Fibroblast of lung (primary cell): ENCODE data around the gene SPRING1. TPM values are rescaled to one million over a fixed set of nuclear protein-coding genes. Genes with fewer than 3 reads are reported as not detected.

ENCODE experiments used
- DNase-seq, 2 donors: peaks; one replicate each; pipeline versions ENCODE4 v3.0.0 to v3.0.0-alpha.2; 2010; ENCODE audit warnings: low read depth in 2 of 2
- H2AFZ ChIP-seq: 2 replicates; pipeline ENCODE4 v1.5.1; 2012; ENCODE audit warnings: low read length, control low read depth, inconsistent platforms
- H3K27ac ChIP-seq: 2 replicates; pipeline ENCODE4 v1.5.1; 2011; ENCODE audit warnings: low read length, control low read depth; ENCODE audit not compliant: insufficient read depth
- H3K27me3 ChIP-seq: 2 replicates; pipeline ENCODE4 v1.5.1; 2011; ENCODE audit warnings: mild to moderate bottlenecking, low read length; ENCODE audit not compliant: control insufficient read depth, insufficient read depth
- H3K36me3 ChIP-seq: 2 replicates; pipeline ENCODE4 v1.5.1; 2011; ENCODE audit warnings: low read length; ENCODE audit not compliant: control insufficient read depth, insufficient read depth
- H3K4me1 ChIP-seq: 2 replicates; pipeline ENCODE4 v1.5.1; 2011; ENCODE audit warnings: low read length; ENCODE audit not compliant: control insufficient read depth, insufficient read depth; ENCODE audit errors: extremely low read depth
- H3K4me2 ChIP-seq: 2 replicates; pipeline ENCODE4 v1.5.1; 2011; ENCODE audit warnings: low read length, control low read depth; ENCODE audit not compliant: insufficient read depth; ENCODE audit errors: extremely low read depth
- H3K4me3 ChIP-seq, 4 experiments: fragments of 200-600 bp in 1 of 4; sonication (generic) in 1 of 4; replicated peaks in 1 of 4; 2 replicates each; pipeline ENCODE4 v1.5.1; 2011 to 2016; ENCODE audit warnings: low read length in 4 of 4, low read depth in 3 of 4, mild to moderate bottlenecking in 3 of 4, control low read depth in 2 of 4, inconsistent platforms in 1 of 4, mixed read lengths in 1 of 4; ENCODE audit not compliant: insufficient read depth in 1 of 4; ENCODE audit errors: control extremely low read depth in 1 of 4
- H3K79me2 ChIP-seq: 2 replicates; pipeline ENCODE4 v1.5.1; 2012; ENCODE audit warnings: mild to moderate bottlenecking, low read length, inconsistent platforms; ENCODE audit not compliant: control insufficient read depth, insufficient read depth
- H3K9ac ChIP-seq: 2 replicates; pipeline ENCODE4 v1.5.1; 2011; ENCODE audit warnings: mild to moderate bottlenecking, low read length, control low read depth; ENCODE audit not compliant: insufficient read depth
- H3K9me3 ChIP-seq: 2 replicates; pipeline ENCODE4 v1.5.1; 2012; ENCODE audit warnings: low read depth, low read length; ENCODE audit not compliant: control insufficient read depth, insufficient read depth
- H4K20me1 ChIP-seq: 2 replicates; pipeline ENCODE4 v1.5.1; 2011; ENCODE audit warnings: low read length; ENCODE audit not compliant: control insufficient read depth, insufficient read depth; ENCODE audit errors: extremely low read depth
- EZH2 ChIP-seq: IDR thresholded peaks from 2 replicates; pipeline ENCODE4 v1.5.1; 2012; ENCODE audit warnings: low read length, control low read depth, mild to moderate bottlenecking; ENCODE audit errors: missing control alignments
- polyA plus RNA-seq, 2 donors: library from polyadenylated mRNA; depleted of rRNA in 1 of 2; stranded (reverse) in 1 of 2; unstranded in 1 of 2; fragments of >200 nt; gene quantifications; 2 replicates each; pipeline ENCODE4 v1.2.1, GENCODE V29; 2011 to 2012; ENCODE audit warnings: missing spikeins in 1 of 2
- total RNA-seq: library from RNA; depleted of rRNA; stranded (reverse); fragments of >200 nt; gene quantifications from 2 replicates; pipeline ENCODE4 v1.2.1, GENCODE V29; 2014
- TF ChIP-seq, protein P1 (sequence below), 2 donors: IDR thresholded peaks in 1 of 2; conservative IDR thresholded peaks in 1 of 2; 1 replicate in 1 of 2; 2 replicates in 1 of 2; pipeline ENCODE4 v1.5.1; 2011 to 2012; ENCODE audit warnings: low read length in 2 of 2, control low read depth in 1 of 2, inconsistent platforms in 1 of 2, low read depth in 1 of 2, mild to moderate bottlenecking in 1 of 2

The SPRING1 gene
- total and polyA plus RNA-seq, 2 donors (not counting 1 experiment from before 2014, with no cell fraction given): 14.6 to 18.8 TPM

DNA sequence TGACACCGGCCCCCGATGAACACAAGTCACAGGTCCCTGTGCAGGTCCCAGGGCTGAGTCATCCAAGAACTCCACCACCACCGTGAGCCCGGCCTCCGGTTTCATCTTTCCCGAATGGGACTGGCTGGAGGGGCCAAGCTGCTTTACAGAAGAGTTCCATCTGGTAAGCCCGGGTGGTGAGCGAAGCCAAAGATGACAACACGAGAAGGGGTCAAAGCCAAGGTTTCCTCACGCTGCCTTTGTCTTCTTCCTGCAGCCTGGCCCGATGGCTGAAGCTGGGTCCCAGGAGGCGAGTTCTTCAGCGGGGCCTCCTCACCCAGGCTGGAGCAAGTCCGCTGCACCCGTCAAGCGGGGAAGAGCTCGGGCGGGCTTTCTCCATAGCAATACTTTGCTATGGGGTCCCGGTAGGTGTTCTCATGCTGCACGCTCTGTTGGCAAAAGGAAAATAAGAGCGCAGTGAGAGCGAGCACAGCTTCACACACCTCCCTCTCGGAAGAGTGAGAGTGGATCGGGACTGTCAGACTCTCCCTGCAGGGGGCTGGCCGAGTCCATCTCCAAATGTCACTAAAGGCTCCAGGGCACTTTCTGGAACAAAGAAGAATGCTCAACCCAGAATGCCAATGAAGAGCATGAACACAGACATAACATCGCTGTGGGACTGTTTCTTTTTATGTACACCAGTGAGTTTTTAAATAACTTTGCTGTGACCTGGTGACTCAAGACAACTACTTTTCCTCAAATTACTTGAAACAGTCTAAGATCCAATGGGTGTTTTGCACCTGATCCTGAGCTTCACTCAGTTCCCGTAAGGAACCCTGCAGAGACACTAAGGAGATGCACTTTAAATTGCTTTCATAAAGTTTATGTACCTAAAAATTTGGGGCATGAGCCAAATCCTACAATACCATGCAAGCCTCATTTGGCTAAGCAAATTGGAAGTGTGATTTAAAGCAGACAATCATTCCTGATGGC, 20.1 kb downstream of the SPRING1 start:
- no peaks in the 10 kb centered on the region for H3K9me3 ChIP-seq

DNA sequence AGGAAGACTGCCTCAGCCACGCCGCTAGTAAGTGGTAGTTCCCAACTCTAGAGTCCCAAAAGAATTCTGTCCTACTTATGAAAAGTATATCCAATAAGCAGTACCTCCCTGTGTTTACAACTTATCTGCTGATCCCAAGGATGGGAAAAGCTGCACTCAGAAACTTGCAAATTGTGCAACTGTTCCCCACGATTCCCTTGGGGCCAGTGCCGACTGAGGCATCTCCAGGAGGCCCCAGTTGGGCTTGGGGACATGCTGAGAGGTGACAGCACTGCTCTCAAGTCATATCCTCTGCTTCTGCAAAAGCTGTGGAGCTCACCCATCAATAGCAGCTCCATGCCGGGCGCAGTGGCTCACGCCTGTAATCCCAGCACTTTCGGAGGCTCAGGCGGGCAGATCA, 23.7 kb downstream of the SPRING1 start:
- no peaks in the 10 kb centered on the region for H3K4me1 ChIP-seq
- H4K20me1 ChIP-seq: no peaks in the 10 kb centered on the region
- H3K4me2 ChIP-seq: no peak overlapping the region
- no peak overlapping the region for H3K4me3 ChIP-seq
- no peaks in the 10 kb centered on the region for H3K9me3 ChIP-seq
- no peak for TF ChIP-seq EZH2
- TF ChIP-seq, protein P1, sequence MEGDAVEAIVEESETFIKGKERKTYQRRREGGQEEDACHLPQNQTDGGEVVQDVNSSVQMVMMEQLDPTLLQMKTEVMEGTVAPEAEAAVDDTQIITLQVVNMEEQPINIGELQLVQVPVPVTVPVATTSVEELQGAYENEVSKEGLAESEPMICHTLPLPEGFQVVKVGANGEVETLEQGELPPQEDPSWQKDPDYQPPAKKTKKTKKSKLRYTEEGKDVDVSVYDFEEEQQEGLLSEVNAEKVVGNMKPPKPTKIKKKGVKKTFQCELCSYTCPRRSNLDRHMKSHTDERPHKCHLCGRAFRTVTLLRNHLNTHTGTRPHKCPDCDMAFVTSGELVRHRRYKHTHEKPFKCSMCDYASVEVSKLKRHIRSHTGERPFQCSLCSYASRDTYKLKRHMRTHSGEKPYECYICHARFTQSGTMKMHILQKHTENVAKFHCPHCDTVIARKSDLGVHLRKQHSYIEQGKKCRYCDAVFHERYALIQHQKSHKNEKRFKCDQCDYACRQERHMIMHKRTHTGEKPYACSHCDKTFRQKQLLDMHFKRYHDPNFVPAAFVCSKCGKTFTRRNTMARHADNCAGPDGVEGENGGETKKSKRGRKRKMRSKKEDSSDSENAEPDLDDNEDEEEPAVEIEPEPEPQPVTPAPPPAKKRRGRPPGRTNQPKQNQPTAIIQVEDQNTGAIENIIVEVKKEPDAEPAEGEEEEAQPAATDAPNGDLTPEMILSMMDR (conservative IDR thresholded peaks at IDR 0.05 in 1 of 2, IDR thresholded peaks at IDR 0.05 in 1 of 2; ENCODE audit: low read depth in 1 of 2, low read length in 2 of 2): no peak
- H3K27me3 ChIP-seq: peaks cover 4% of the 10 kb centered on the region
- H2AFZ ChIP-seq: no peak overlapping the region
- H3K9ac ChIP-seq: no peak overlapping the region
- no peaks in the 10 kb centered on the region for H3K79me2 ChIP-seq
- H3K27ac ChIP-seq: no peak overlapping the region
- no peak for DNase-seq
- no peaks in the 10 kb centered on the region for H3K36me3 ChIP-seq

More for the DNA sequence above, 20.1 kb downstream of the SPRING1 start:
- no peaks in the 10 kb centered on the region for H3K79me2 ChIP-seq
- DNase-seq: peak; percentile 77 to 79
- H3K36me3 ChIP-seq: no peaks in the 10 kb centered on the region
- H2AFZ ChIP-seq: no peak overlapping the region
- peak overlapping the region; percentile 11 for H3K4me2 ChIP-seq
- no peak overlapping the region for H3K27ac ChIP-seq
- no peaks in the 10 kb centered on the region for H3K4me1 ChIP-seq
- TF ChIP-seq EZH2: no peak
- TF ChIP-seq, protein P1 (conservative IDR thresholded peaks at IDR 0.05 in 1 of 2, IDR thresholded peaks at IDR 0.05 in 1 of 2; ENCODE audit: low read depth in 1 of 2, low read length in 2 of 2): no peak
- no peaks in the 10 kb centered on the region for H4K20me1 ChIP-seq
- H3K27me3 ChIP-seq: no peaks in the 10 kb centered on the region
- no peak overlapping the region for H3K9ac ChIP-seq
- H3K4me3 ChIP-seq: peak overlapping the region in 1 of 4 experiments; percentile 27

DNA sequence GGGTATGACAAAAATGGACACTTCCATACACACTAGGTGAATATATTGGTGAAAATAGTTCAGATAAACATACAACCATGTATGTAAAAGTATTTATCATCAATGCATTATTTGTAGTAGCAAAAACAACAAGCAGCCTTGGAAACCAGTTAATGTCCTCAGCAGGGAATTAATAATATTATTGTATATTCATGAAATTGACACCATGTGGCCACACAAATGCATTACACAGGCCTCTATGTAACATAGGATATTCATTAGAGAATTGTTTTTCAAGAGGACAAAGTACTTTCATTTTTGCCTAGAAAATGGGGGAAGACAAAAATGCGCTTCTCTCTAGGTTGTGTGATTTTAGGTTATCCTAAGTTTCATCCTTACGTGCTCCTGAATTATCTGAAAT, 24.3 kb downstream of the SPRING1 start:
- no peak overlapping the region for H3K4me2 ChIP-seq
- H3K9ac ChIP-seq: no peak overlapping the region
- no peaks in the 10 kb centered on the region for H3K9me3 ChIP-seq
- H3K27me3 ChIP-seq: peaks cover 7% of the 10 kb centered on the region
- no peaks in the 10 kb centered on the region for H3K4me1 ChIP-seq
- no peaks in the 10 kb centered on the region for H3K79me2 ChIP-seq
- H2AFZ ChIP-seq: no peak overlapping the region
- no peak overlapping the region for H3K27ac ChIP-seq
- no peak for DNase-seq
- no peaks in the 10 kb centered on the region for H3K36me3 ChIP-seq
- TF ChIP-seq EZH2: no peak
- TF ChIP-seq, protein P1 (conservative IDR thresholded peaks at IDR 0.05 in 1 of 2, IDR thresholded peaks at IDR 0.05 in 1 of 2; ENCODE audit: low read depth in 1 of 2, low read length in 2 of 2): peak in 1 of 2 donors; percentile 20
- H4K20me1 ChIP-seq: no peaks in the 10 kb centered on the region
- H3K4me3 ChIP-seq: no peak overlapping the region
